ENCODE data around the gene ADORA1.
A peak's percentile ranks its signal among the peaks of the same experiment; 100 is the strongest.

The ADORA1 gene

GRCh38 chr1:203142684-203143408, 15.3 kb downstream of the ADORA1 start:
- no peak for DNase-seq (ENCODE audit: low read depth)

GRCh38 chr1:203143641-203144040, 16.1 kb downstream of the ADORA1 start:
- no peak for DNase-seq (ENCODE audit: low read depth)

- no peak for DNase-seq (ENCODE audit: low read depth)
These were observed 17.1 kb downstream of the ADORA1 start for GRCh38 chr1:203144661-203145060.

GRCh38 chr1:203145321-203146041, 18.0 kb downstream of the ADORA1 start:
- DNase-seq (ENCODE audit: low read depth), result no peak

GRCh38 chr1:203146042-203146369, 18.5 kb downstream of the ADORA1 start:
- DNase-seq (ENCODE audit: low read depth), result no peak

GRCh38 chr1:203146537-203146936, 19.0 kb downstream of the ADORA1 start:
- DNase-seq (ENCODE audit: low read depth), result no peak

- no peak for DNase-seq (ENCODE audit: low read depth)
These were observed 19.9 kb downstream of the ADORA1 start for GRCh38 chr1:203147376-203147775.

- DNase-seq (ENCODE audit: low read depth), result no peak
These were observed 20.6 kb downstream of the ADORA1 start for GRCh38 chr1:203148127-203148526.

- no peak for DNase-seq (ENCODE audit: low read depth)
These were observed 21.1 kb downstream of the ADORA1 start for GRCh38 chr1:203148579-203148978.

- DNase-seq (ENCODE audit: low read depth), result no peak
These were observed 21.8 kb downstream of the ADORA1 start for GRCh38 chr1:203149188-203149840.

- DNase-seq (ENCODE audit: low read depth), result no peak
These were observed 23.2 kb downstream of the ADORA1 start for GRCh38 chr1:203150511-203151297.

- no peak for DNase-seq (ENCODE audit: low read depth)
These were observed 24.0 kb downstream of the ADORA1 start for GRCh38 chr1:203151362-203152157.

- DNase-seq (ENCODE audit: low read depth), result peak; percentile 60
These were observed 24.9 kb downstream of the ADORA1 start for GRCh38 chr1:203152158-203153034.

GRCh38 chr1:203153051-203153988, 25.8 kb downstream of the ADORA1 start:
- no peak for DNase-seq (ENCODE audit: low read depth)

GRCh38 chr1:203153989-203154821, 26.7 kb downstream of the ADORA1 start:
- peak; percentile 83 for DNase-seq (ENCODE audit: low read depth)

- no peak for DNase-seq (ENCODE audit: low read depth)
These were observed 28.8 kb downstream of the ADORA1 start for GRCh38 chr1:203156280-203156679.

GRCh38 chr1:203158423-203158822, 30.9 kb downstream of the ADORA1 start:
- DNase-seq (ENCODE audit: low read depth), result no peak

- no peak for DNase-seq (ENCODE audit: low read depth)
These were observed 31.6 kb downstream of the ADORA1 start for GRCh38 chr1:203158960-203159665.

Measured in amniotic epithelial cell (primary cell).